ENCODE results near the gene P2RX7. TPM values are rescaled to one million over a fixed set of nuclear protein-coding genes. Genes with fewer than 3 reads are reported as not detected.

Gene P2RX7
- total and polyA plus RNA-seq, 7 donors = 0.60 to 8.0 (median 3.9) TPM

DNA sequence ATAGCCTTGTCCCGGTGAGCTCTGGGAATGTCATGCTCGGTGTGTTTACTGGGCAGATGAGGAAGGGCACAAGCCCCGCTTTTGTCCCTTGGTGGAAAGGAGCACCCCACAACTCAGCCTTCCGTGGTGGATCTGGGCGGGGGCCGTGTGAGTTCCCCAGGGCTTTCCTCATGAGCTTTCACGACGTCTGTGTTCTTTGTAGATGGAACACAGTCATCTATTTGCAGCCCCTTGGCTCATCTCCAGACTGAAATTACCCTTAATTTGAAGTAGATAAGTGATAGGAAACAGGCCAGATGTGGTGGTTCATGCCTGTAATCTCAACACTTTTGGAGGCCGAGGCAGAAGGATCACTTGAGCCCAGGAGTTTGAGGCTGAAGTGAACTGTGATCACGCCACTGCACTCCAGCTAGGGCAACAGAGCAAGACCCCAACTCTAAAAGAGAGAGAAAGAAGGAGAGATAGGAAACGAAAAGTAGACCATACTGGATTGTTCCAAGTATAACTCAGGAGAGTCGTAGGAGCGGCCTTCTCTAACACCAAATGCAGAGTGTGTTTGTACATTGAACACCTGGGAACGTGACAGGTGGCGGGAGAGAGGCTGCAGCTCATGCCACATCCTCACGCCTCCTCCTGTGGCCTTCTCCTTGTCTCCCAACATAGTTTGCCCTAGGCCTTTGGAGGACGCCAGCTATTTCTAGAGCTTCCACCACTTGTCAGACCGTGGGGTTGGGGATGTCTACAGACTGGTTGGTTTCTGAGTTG lies 86.1 kb downstream of the P2RX7 start:
- DNase-seq = no peak
- H3K27ac ChIP-seq = no peak overlapping the region
- H3K9me3 ChIP-seq = no peaks in the 10 kb centered on the region
- TF ChIP-seq EP300 (IDR thresholded peaks at IDR 0.05) = no peak
- TF ChIP-seq, protein P1, sequence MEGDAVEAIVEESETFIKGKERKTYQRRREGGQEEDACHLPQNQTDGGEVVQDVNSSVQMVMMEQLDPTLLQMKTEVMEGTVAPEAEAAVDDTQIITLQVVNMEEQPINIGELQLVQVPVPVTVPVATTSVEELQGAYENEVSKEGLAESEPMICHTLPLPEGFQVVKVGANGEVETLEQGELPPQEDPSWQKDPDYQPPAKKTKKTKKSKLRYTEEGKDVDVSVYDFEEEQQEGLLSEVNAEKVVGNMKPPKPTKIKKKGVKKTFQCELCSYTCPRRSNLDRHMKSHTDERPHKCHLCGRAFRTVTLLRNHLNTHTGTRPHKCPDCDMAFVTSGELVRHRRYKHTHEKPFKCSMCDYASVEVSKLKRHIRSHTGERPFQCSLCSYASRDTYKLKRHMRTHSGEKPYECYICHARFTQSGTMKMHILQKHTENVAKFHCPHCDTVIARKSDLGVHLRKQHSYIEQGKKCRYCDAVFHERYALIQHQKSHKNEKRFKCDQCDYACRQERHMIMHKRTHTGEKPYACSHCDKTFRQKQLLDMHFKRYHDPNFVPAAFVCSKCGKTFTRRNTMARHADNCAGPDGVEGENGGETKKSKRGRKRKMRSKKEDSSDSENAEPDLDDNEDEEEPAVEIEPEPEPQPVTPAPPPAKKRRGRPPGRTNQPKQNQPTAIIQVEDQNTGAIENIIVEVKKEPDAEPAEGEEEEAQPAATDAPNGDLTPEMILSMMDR (IDR thresholded peaks at IDR 0.05) = no peak
- no peak for TF ChIP-seq POLR2A (IDR thresholded peaks at IDR 0.05)
- no peak for TF ChIP-seq POLR2AphosphoS5 (IDR thresholded peaks at IDR 0.05)
- WGBS, 2 donors = 52 to 82% methylated on average over 18 of the region's 18 CpGs
- intact Hi-C loops (cut with DNase I) = no loop called here
- H3K4me3 ChIP-seq = no peak overlapping the region
- no peaks in the 10 kb centered on the region for H3K27me3 ChIP-seq
- H3K36me3 ChIP-seq = peaks cover 0 to 37% (median 9%) of the 10 kb centered on the region in 4 donors
- H3K4me1 ChIP-seq = peaks cover 0 to 8% (median 7%) of the 10 kb centered on the region in 4 donors

DNA sequence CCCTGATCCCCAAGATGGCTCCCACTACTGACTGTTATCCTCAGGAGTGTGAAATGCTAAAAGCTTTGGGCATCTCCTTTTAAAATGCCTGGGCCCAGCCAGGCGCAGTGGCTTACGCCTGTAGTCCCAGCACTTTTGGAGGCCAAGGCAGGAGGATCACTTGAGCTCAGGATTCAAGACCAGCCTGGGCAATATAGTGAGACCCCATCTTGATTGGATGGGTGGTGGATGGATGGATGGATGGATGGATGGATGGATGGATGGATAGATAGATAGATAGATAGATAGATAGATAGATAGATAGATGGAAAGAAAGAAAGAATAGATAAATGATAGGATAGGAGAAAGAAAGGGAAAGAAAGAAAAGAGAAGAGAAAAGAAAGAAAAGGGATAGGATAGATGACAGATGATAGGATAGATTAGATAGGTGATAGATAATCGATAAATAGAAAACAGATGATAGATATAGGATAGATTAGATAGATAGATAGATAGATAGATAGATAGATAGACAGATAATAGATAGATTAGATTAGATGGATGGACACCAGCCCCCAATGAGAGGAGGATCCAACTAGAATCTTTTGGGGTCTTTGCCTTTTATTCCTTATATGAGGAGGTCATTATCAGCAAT lies 86.8 kb downstream of the P2RX7 start:
- DNase-seq = no peak
- Histone ChIP-seq H3K36me3 (peaks cover 0 to 44% (median 9%) of the 10 kb centered on the region in 4 donors), H3K4me1 (peaks cover 0 to 7% (median 6%) of the 10 kb centered on the region in 4 donors), H3K4me3 (no peak overlapping the region), H3K9me3 (no peaks in the 10 kb centered on the region), H3K27me3 (no peaks in the 10 kb centered on the region), H3K27ac (no peak overlapping the region)
- TF ChIP-seq EP300 (IDR thresholded peaks at IDR 0.05) (no peak), POLR2A (IDR thresholded peaks at IDR 0.05) (no peak), POLR2AphosphoS5 (IDR thresholded peaks at IDR 0.05) (no peak)
- TF ChIP-seq, protein P1 (IDR thresholded peaks at IDR 0.05) = no peak
- 97% methylated on average over 3 of the region's 3 CpGs for WGBS, 2 donors
- intact Hi-C loops (cut with DNase I) = no loop called here

DNA sequence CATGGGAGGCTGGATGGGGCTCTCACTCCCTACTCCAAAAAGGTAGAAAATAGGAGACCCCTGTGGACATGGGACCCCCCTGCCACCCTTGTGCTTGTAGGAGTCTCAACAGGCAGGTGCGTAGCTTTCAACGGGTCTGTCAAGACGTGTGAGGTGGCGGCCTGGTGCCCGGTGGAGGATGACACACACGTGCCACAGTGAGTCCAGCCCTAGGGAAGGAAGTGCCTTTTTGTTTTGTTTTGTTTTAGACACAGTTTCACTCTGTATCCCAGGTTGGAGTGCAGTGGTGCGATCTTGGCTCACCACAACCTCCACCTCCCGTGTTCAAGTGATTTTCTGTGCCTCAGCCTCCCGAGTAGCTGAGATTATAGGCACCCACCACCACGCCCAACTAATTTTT lies 90.2 kb downstream of the P2RX7 start:
- WGBS, 2 donors = 67 to 91% methylated on average over 10 of the region's 10 CpGs
- Histone ChIP-seq H3K36me3 (peaks cover 0 to 47% (median 15%) of the 10 kb centered on the region in 4 donors), H3K9me3 (no peaks in the 10 kb centered on the region), H3K4me1 (no peaks in the 10 kb centered on the region), H3K27me3 (no peaks in the 10 kb centered on the region), H3K27ac (no peak overlapping the region), H3K4me3 (no peak overlapping the region)
- TF ChIP-seq, protein P1 (IDR thresholded peaks at IDR 0.05) = no peak
- TF ChIP-seq EP300 (IDR thresholded peaks at IDR 0.05) = no peak
- no peak for TF ChIP-seq POLR2A (IDR thresholded peaks at IDR 0.05)
- TF ChIP-seq POLR2AphosphoS5 (IDR thresholded peaks at IDR 0.05) = no peak
- DNase-seq = no peak
- intact Hi-C loops (cut with DNase I) = no loop called here

DNA sequence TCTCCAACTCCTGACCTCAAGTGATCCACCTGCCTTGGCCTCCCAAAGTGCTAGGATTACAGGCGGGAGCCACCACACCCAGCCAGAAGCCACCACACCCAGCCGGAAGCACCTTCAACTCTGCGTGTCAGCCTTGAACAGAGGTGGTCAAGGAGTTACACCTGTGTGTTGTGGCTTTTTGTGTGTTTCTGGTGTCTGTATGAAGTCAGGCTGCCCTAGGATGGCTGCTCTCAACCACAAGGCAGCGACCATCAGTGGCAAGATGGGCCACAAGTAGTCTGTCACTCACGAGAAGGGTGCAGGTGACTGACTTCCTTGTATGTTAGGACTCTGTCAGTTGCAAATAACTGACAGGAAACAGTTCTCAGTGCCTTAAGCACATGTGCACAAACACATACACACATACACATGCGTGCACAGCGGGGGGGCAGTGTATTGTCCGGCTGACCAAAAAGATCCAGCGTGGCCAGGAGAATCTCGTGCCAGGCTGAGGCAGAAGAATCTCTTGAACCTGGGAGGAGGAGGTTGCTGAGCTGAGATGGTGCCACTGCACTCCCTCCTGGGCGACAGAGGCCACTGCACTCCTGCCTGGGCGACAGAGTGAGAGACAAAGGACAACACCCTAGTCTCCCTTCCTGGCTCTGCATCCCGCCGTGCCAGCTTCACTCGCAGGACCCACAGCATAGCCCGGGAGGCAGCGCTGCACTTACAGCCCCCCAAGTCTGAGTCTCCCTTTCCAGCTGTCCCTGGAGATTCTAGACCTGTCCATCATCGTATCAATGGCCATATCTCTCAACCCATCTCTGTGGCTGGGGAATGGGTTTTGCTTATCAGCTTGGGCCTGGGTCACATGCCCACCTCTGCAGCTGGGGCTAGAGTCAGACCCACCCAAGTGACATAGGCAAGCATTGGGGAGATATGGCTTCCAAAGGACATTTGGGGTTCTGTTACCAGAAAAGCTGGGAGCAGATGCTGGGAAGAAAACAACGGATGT lies 90.9 kb downstream of the P2RX7 start:
- 36 to 62% methylated on average over 19 of the region's 19 CpGs for WGBS, 2 donors
- no peak for TF ChIP-seq POLR2AphosphoS5 (IDR thresholded peaks at IDR 0.05)
- TF ChIP-seq, protein P1 (IDR thresholded peaks at IDR 0.05) = peak in 1 of 4 experiments; percentile 33
- DNase-seq = no peak
- no peak overlapping the region for H3K4me3 ChIP-seq
- H3K36me3 ChIP-seq = peaks cover 0 to 46% (median 15%) of the 10 kb centered on the region in 4 donors
- H3K27ac ChIP-seq = no peak overlapping the region
- H3K4me1 ChIP-seq = no peaks in the 10 kb centered on the region
- no peaks in the 10 kb centered on the region for H3K9me3 ChIP-seq
- intact Hi-C loops (cut with DNase I) = no loop called here
- no peaks in the 10 kb centered on the region for H3K27me3 ChIP-seq
